Testis (tissue), 3 donors: ENCODE measurements around the gene DUSP14. TPM values are rescaled to one million over a fixed set of nuclear protein-coding genes. Genes with fewer than 3 reads are reported as not detected.
"Not testable (repeated sequence)": the region's sequence is repeated elsewhere in the genome, so short reads cannot be mapped to it uniquely, and the experiment has no call there.

Experiments used
- DNase-seq: peaks from one replicate; pipeline ENCODE4 v3.0.0-alpha.2; 2019
- H3K27ac ChIP-seq, 2 donors: fragments of 200-600 bp; sonication (generic); one replicate each; pipeline ENCODE4 v1.5.1; 2019
- H3K27me3 ChIP-seq: fragments of 200-600 bp; sonication (generic); one replicate; pipeline ENCODE4 v1.5.1; 2019
- H3K36me3 ChIP-seq: fragments of 200-600 bp; sonication (generic); one replicate; pipeline ENCODE4 v1.5.1; 2017; ENCODE audit warnings: low read depth; ENCODE audit errors: missing control alignments
- H3K4me1 ChIP-seq: fragments of 200-600 bp; sonication (generic); one replicate; pipeline ENCODE4 v1.5.1; 2019
- H3K4me3 ChIP-seq, 2 donors: fragments of 200-600 bp; sonication (generic); one replicate each; pipeline ENCODE4 v1.5.1; 2017 to 2019
- H3K9me3 ChIP-seq: fragments of 200-600 bp; sonication (generic); one replicate; pipeline ENCODE4 v1.5.1; 2017
- CTCF ChIP-seq, 3 experiments: fragments of 450-650 bp in 2 of 3; fragments of 200-600 bp in 1 of 3; sonication (generic) in 1 of 3; IDR thresholded peaks; one replicate each; pipeline ENCODE4 v1.5.1; 2016 to 2019; ENCODE audit warnings: antibody characterized with exemption in 3 of 3, mild to moderate bottlenecking in 2 of 3, moderate library complexity in 1 of 3
- POLR2A ChIP-seq: fragments of 450-650 bp; IDR thresholded peaks from one replicate; pipeline ENCODE4 v1.6.1; 2017; ENCODE audit warnings: antibody characterized with exemption, mild to moderate bottlenecking, moderate library complexity
- WGBS, 2 donors: methylation state at CpG; one replicate each; pipeline ENCODE4 v1.1.5; 2018; 5-methylcytosine and 5-hydroxymethylcytosine counted together
- intact Hi-C: fragments of 100-400 bp; cut with DNase I; formaldehyde crosslinking; loops from one replicate; pipeline ENCODE4 v1.15.1; 2023; ENCODE audit warnings: low total_unique reads
- polyA plus RNA-seq: library from polyadenylated mRNA; stranded (reverse); fragments of 350-450 nt; fragmentation: Illumina TruSeq; extraction: RNeasy Lipid Tissue Mini Kit (QIAGEN cat#74804); gene quantifications from one replicate; pipeline ENCODE4 v1.2.3, GENCODE V29; 2014; ENCODE audit warnings: low read depth, low replicate concordance; ENCODE audit not compliant: insufficient read depth
- total RNA-seq, 2 donors: library from RNA; depleted of rRNA; stranded (reverse); fragments of >200 nt; gene quantifications; one replicate each; pipeline ENCODE4 v1.2.3, GENCODE V29; 2016

DUSP14 gene
- total and polyA plus RNA-seq, 3 donors from 2014 or later = 26.6 to 38.3 (median 36.1) TPM

- Histone ChIP-seq H3K36me3 (no peaks in the 10 kb centered on the region), H3K9me3 (no peaks in the 10 kb centered on the region), H3K27ac (no peak overlapping the region), H3K4me1 (no peaks in the 10 kb centered on the region), H3K4me3 (no peak overlapping the region), H3K27me3 (no peaks in the 10 kb centered on the region)
- no peak for TF ChIP-seq POLR2A
- TF ChIP-seq CTCF (IDR thresholded peaks at IDR 0.05) = no peak
- intact Hi-C loops = no loop called here
- 78 to 87% methylated on average over 3 of the region's 3 CpGs for WGBS, 2 donors
- DNase-seq = no peak
These were observed 15.6 kb downstream of the DUSP14 start for GRCh38 chr17:37505333-37505732.

GRCh38 chr17:37506678-37507077, 17.0 kb downstream of the DUSP14 start:
- H3K9me3 ChIP-seq = no peaks in the 10 kb centered on the region
- no peaks in the 10 kb centered on the region for H3K27me3 ChIP-seq
- 77 to 79% methylated on average over 10 of the region's 10 CpGs for WGBS, 2 donors
- H3K4me3 ChIP-seq = no peak overlapping the region
- H3K4me1 ChIP-seq = no peaks in the 10 kb centered on the region
- no peaks in the 10 kb centered on the region for H3K36me3 ChIP-seq
- DNase-seq = no peak
- H3K27ac ChIP-seq = no peak overlapping the region
- TF ChIP-seq POLR2A (no peak), CTCF (IDR thresholded peaks at IDR 0.05) (peak in 2 of 3 experiments; percentile 24 to 30)
- intact Hi-C loops = no loop called here

GRCh38 chr17:37507111-37507510, 17.4 kb downstream of the DUSP14 start:
- no peaks in the 10 kb centered on the region for H3K27me3 ChIP-seq

GRCh38 chr17:37510056-37510455, 20.4 kb downstream of the DUSP14 start:
- H3K4me1 ChIP-seq = no peaks in the 10 kb centered on the region
- no peak for TF ChIP-seq CTCF (IDR thresholded peaks at IDR 0.05)
- TF ChIP-seq POLR2A = no peak
- H3K9me3 ChIP-seq = no peaks in the 10 kb centered on the region
- no peak for DNase-seq
- intact Hi-C loops = no loop called here
- no peak overlapping the region for H3K27ac ChIP-seq
- no peaks in the 10 kb centered on the region for H3K27me3 ChIP-seq
- no peak overlapping the region for H3K4me3 ChIP-seq
- no peaks in the 10 kb centered on the region for H3K36me3 ChIP-seq
- 91 to 94% methylated on average over 9 to 17 of the region's 17 CpGs for WGBS, 2 donors

More at GRCh38 chr17:37507111-37507510, 17.4 kb downstream of the DUSP14 start:
- Histone ChIP-seq H3K4me3 (no peak overlapping the region), H3K4me1 (no peaks in the 10 kb centered on the region), H3K27ac (no peak overlapping the region), H3K36me3 (no peaks in the 10 kb centered on the region), H3K9me3 (no peaks in the 10 kb centered on the region)
- TF ChIP-seq POLR2A (no peak), CTCF (IDR thresholded peaks at IDR 0.05) (no peak)
- DNase-seq = no peak
- 88 to 91% methylated on average over 9 of the region's 9 CpGs for WGBS, 2 donors
- intact Hi-C loops = no loop called here

GRCh38 chr17:37511642-37512041, 22.0 kb downstream of the DUSP14 start:
- intact Hi-C loops, H3K27me3 ChIP-seq, H3K9me3 ChIP-seq, H3K27ac ChIP-seq, H3K36me3 ChIP-seq, H3K4me1 ChIP-seq, H3K4me3 ChIP-seq, DNase-seq: not testable (repeated sequence)
- 75 to 80% methylated on average over 1 of the region's 1 CpG for WGBS, 2 donors
